HUES64 (cell line): ENCODE results near the gene CNPY4.

Experiments
- H3K27ac ChIP-seq: 2 replicates; pipeline ENCODE4 v1.7.0; 2013; ENCODE audit warnings: low read depth, low read length, inconsistent platforms
- H3K27me3 ChIP-seq: 2 replicates; pipeline ENCODE4 v1.6.1; 2013; ENCODE audit warnings: mild to moderate bottlenecking, low read length; ENCODE audit not compliant: insufficient read depth
- H3K36me3 ChIP-seq: 2 replicates; pipeline ENCODE4 v1.6.1; 2013; ENCODE audit warnings: mild to moderate bottlenecking, low read length; ENCODE audit not compliant: insufficient read depth
- H3K4me1 ChIP-seq: 2 replicates; pipeline ENCODE4 v1.6.1; 2013; ENCODE audit warnings: mild to moderate bottlenecking, low read length, moderate library complexity; ENCODE audit not compliant: insufficient read depth
- H3K4me3 ChIP-seq: 2 replicates; pipeline ENCODE4 v1.5.1; 2013; ENCODE audit warnings: mild to moderate bottlenecking, low read length, moderate library complexity
- H3K9ac ChIP-seq: 2 replicates; pipeline ENCODE4 v1.6.1; 2013; ENCODE audit warnings: mild to moderate bottlenecking, low read depth, low read length
- H3K9me3 ChIP-seq: 2 replicates; pipeline ENCODE4 v1.6.1; 2013; ENCODE audit warnings: low read depth, low read length; ENCODE audit not compliant: insufficient read depth
- WGBS: fragments of 150-250, 120-280 bp; methylation state at CpG from one replicate; pipeline ENCODE4 v1.1.7; 2013; ENCODE audit warnings: missing lambda C conversion rate; 5-methylcytosine and 5-hydroxymethylcytosine counted together

The CNPY4 gene

DNA sequence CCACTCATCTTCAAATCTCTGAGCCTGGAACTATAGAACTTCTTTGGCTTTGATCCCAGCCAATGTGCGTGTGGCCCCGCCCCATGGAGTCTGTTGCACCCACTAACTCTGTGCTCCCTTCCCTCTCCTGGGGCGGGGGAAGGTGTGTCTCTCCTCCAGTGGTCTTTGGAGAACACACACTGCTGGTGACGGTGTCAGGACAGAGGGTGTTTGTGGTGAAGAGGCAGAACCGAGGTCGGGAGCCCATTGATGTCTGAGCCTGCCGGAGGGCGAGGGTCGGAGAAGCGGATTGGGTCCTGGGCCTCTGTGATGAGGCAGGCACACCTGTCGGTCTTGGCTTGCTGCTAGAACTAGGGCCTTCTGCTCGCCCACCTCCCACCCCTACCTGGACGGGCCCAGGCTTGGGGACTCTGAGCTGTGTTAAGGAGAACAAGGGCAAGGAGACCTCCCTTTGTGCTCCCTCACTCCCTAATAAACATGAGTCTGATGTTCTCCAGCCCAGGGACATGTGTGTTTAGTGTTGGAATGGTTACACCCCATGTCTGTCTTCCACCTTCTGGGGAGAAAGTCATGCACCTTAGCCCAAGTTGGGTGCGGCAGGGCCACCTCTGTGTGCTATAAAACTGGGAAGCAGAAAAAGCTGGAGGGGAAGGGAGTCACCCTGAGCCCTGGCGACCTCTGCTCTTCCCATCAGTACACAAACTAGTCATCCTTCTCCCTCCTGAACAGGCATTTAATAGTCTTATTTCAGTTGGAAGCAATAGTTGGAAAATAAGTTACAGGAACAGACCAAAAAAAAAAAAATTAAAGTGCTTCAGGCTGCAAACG is 34.5 kb downstream of the CNPY4 start:
- WGBS: 89% methylated on average over 14 of the region's 16 CpGs
- H3K9ac ChIP-seq: no peak overlapping the region
- H3K27ac ChIP-seq: no peak overlapping the region
- H3K4me1 ChIP-seq: peaks cover 13% of the 10 kb centered on the region
- peaks cover 56% of the 10 kb centered on the region for H3K36me3 ChIP-seq
- H3K27me3 ChIP-seq: no peaks in the 10 kb centered on the region
- H3K4me3 ChIP-seq: no peak overlapping the region
- H3K9me3 ChIP-seq: no peaks in the 10 kb centered on the region

DNA sequence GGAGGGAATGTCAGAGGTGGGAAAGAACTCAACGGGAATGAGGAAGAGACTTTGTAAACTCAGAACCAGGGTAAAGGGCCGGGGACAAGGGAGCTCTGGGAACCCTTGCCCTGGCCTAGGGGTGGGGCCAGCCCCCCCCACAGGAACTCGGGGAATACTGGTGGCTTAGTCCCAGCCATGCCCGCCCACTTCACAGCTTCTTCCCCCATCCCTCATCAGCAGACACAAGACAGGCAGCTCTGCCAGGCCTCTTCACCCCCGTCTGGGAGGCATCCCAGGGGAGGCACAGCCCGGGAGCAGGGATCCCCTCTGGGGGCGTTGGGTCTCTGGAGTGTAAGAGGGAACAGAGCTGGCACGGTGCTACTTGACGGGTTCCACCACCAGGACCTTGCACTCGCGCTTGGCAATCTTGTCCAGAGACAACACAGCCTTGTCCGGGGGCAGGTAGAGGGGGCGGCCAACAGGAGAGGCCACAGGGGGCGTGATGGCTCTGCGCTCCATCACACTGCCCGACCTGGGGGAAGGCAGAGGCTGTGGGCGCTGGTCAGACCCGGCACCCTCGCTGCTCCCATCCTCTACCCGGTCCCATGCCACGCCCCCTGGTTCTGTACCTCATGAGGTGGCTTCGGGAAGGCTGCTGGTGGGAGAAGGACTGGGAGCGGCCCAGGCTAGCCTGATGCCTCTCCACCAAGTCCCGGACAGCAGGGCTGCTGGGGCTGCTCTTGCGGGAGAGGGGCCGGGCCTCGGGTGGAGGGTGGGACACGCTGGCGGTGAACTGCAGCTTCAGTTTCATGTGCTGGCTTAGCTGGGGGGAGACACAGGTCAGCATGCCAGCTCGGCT is 35.4 kb downstream of the CNPY4 start:
- H3K9ac ChIP-seq: no peak overlapping the region
- 83% methylated on average over 30 of the region's 30 CpGs for WGBS
- no peaks in the 10 kb centered on the region for H3K9me3 ChIP-seq
- H3K4me3 ChIP-seq: no peak overlapping the region
- peaks cover 15% of the 10 kb centered on the region for H3K4me1 ChIP-seq
- H3K27me3 ChIP-seq: no peaks in the 10 kb centered on the region
- H3K36me3 ChIP-seq: peaks cover 56% of the 10 kb centered on the region
- H3K27ac ChIP-seq: no peak overlapping the region

DNA sequence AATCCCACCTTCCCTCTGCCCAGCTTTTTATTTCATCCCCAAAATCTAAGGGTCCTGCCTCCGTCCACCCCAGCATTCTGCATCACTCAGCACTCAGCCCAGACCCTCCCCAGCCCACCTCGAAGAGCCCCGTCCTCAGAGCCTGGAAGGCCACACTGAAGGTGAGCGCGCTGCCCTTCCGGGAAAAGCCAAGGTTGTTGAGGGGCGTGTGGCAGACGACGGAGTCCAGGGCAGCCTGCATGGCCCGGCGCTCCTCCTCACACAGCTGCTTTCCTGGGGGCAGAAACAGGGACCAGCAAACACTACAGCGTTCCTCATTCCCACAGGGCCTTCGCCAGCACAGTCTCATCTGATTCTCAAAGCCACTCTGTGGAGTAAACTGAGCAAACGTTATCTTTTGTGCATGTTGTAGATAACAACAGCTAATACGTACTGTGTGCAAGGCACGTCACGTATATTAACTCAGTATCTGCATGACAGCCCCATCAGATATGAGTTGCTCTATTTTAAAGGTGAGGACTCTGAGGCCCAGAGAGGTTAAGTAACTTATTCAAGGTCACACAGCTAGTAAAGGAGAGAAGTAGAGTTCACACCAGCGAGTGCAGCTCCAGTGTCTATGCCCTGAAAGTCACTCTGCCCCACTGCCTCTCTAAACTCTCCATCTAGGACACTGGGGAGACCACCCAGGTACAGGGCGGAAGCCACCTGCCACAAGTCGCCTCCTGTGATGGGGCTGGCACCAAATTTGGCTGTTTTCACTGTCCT is 36.3 kb downstream of the CNPY4 start:
- Histone ChIP-seq H3K27me3 (no peaks in the 10 kb centered on the region), H3K9ac (no peak overlapping the region), H3K36me3 (peaks cover 56% of the 10 kb centered on the region), H3K4me1 (peaks cover 13% of the 10 kb centered on the region; the same call in 1 of the 2 replicates), H3K9me3 (no peaks in the 10 kb centered on the region), H3K4me3 (no peak overlapping the region), H3K27ac (no peak overlapping the region)
- 94% methylated on average over 20 of the region's 20 CpGs for WGBS

DNA sequence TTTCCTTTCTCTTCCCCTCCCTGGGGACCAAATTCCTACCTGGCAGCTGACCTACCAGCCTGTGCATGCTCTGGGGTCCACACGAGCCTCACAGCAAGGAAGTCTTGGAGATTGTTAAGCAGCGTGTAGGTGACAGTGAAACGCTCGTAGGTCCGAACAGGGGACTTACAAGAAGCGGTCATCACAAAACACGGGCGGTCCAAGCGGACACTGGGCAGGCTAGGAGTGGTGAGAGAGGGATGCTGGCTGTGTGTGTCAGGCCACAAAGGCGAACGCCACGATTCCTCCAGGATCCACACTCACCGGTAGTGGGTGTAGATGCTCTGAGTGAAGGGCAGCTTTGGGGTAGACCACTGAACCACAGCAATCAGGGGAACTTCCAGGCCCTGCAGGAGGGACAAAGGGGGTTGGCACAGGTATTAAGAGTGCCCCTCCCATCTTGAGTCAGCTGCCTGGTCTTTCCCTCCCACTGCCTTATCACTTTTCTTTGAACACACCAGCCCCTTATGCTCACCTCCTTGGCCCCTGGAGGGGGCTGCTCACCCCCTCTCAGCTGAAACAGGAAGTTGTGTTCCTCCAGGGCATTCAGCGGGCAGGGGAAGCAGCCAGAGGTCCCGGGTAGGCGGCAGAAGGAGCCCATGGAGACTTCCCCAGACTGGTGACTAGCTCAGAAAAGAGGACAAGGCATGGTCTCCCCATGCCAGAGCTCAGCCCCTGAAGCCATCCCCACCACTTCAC is 37.1 kb downstream of the CNPY4 start:
- H3K36me3 ChIP-seq: peaks cover 56% of the 10 kb centered on the region
- H3K4me1 ChIP-seq: peaks cover 13% of the 10 kb centered on the region; the same call in 1 of the 2 replicates
- H3K9ac ChIP-seq: no peak overlapping the region
- H3K27ac ChIP-seq: peak overlapping the region; percentile 10; the same call in 1 of the 2 replicates
- no peaks in the 10 kb centered on the region for H3K9me3 ChIP-seq
- H3K27me3 ChIP-seq: no peaks in the 10 kb centered on the region
- 87% methylated on average over 16 of the region's 16 CpGs for WGBS
- peak overlapping the region; percentile 80; the same call in 1 of the 2 replicates for H3K4me3 ChIP-seq

DNA sequence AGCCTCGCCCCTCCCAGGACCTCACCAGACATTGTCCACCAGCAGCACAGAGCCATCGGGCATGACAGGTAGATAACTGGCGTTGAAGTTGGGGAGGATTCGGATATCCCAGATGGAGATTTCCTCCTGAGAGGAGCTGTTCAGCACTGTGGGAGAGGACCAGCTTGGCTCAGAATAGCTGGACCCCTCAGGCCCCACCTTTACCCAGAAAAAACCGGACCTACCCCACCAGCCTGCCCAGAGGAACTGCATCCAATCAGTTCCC is 37.6 kb downstream of the CNPY4 start:
- H3K27ac ChIP-seq: peak overlapping the region; percentile 10; the same call in 1 of the 2 replicates

DNA sequence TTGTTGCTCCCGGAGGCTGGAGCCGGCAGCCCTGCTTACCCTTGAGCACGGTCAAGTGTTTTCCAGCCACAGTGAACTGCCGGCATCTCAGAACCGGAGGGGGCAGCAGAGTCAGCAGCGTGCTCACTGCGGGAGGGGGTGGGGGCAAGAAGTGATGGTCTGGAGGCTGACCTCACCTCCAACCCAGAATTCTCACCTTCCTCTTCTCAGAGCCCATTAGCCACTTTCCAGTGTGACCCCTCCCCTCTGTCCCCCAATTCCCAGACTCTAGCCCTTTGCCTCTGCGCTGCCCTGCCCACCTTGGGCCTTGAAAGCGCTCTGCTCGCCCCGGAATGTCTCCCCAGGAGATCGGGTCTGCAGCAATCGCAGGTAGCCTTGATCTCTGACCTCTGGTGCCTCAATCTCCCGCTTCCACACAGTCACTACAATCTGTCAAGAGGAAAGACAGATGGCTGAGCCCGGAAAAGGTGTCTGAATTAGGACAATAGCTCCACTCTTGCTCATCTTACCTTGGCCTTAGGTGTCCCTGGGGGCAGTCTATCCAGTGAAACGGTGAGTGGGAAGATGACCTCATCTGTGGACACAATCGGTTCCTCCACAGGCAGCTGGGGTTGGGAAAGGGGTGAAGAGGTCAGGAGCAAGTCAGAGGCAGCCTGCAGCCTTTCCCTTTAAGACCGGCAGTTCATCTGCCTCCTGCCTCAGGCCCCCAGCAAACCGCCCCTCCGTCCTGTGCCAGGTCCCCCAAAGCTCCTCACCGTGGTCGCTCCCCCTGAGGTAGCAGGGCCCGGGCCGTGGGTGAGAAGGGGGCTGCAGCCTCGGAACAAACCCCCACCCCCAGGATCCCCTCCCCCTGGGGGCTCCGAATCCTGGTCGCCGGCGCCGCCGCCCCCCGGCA is 38.1 kb downstream of the CNPY4 start:
- 12% methylated on average over 31 of the region's 32 CpGs for WGBS
- H3K4me3 ChIP-seq: peak overlapping the region; percentile 80
- peaks cover 45% of the 10 kb centered on the region for H3K36me3 ChIP-seq
- H3K27ac ChIP-seq: peak overlapping the region; percentile 82; the same call in 1 of the 2 replicates
- no peaks in the 10 kb centered on the region for H3K9me3 ChIP-seq
- H3K27me3 ChIP-seq: no peaks in the 10 kb centered on the region
- peak overlapping the region; percentile 79 for H3K9ac ChIP-seq
- peaks cover 13% of the 10 kb centered on the region; the same call in 1 of the 2 replicates for H3K4me1 ChIP-seq

More for the DNA sequence above, 37.6 kb downstream of the CNPY4 start:
- no peaks in the 10 kb centered on the region for H3K27me3 ChIP-seq
- no peak overlapping the region for H3K9ac ChIP-seq
- H3K36me3 ChIP-seq: peaks cover 51% of the 10 kb centered on the region
- peaks cover 13% of the 10 kb centered on the region; the same call in 1 of the 2 replicates for H3K4me1 ChIP-seq
- WGBS: 68% methylated on average over 5 of the region's 5 CpGs
- H3K9me3 ChIP-seq: no peaks in the 10 kb centered on the region
- peak overlapping the region; percentile 80; the same call in 1 of the 2 replicates for H3K4me3 ChIP-seq

DNA sequence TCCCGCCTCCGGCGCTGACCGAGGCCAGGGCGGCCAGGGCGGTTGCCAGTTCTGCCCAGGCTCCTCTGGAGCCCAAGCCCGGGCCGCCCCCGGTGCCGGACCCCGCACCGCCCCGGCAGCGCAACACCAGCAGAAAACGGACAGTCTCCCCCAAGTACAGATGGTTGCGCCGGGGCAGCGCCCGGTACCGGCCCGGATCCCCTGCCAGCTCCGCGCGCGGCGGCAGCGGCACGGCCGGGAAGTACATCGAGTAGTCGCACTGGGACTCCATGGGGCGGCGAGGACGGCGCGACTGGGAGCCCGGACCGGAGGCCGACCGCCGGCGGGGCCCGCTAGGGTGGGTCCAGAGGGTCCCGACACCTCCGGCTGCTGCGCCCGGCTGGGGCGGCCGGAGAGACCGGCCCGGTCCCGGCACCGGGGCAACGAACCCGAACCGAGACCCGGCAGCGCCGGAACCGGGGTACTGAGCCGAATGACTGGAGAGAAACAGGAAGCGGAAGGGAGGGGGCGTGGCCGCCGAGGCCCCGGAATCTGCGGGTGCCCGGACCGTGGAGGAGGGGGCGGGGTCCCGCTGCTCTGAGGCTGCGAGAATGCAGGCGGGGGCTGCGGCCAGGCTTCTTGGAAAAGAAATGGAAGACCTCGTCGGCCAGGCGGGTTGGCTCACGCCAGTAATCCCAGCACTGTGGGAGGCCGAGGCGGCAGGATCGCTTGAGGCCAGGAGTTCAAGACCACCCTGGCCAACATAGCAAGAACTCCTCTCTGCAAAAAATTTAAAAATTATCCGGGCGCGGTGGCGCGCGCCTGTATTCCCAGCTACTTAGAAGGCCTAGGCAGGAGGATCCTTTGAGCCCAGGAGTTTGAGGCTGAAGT is 39.0 kb downstream of the CNPY4 start, which contains the start of gene TRAPPC14:
TSS of gene TRAPPC14 (minus strand) at position 495 of the 870 bp plus-strand sequence. CDS start at position 271, 224 bp downstream.
- Histone ChIP-seq H3K9me3 (no peaks in the 10 kb centered on the region), H3K4me3 (peak within 1 kb of the TSS; percentile 80), H3K27me3 (no peaks in the 10 kb centered on the region), H3K27ac (peak within 1 kb of the TSS; percentile 82; the same call in 1 of the 2 replicates), H3K36me3 (peaks cover 37% of the 10 kb centered on the region), H3K9ac (peak within 1 kb of the TSS; percentile 79), H3K4me1 (peaks cover 13% of the 10 kb centered on the region; the same call in 1 of the 2 replicates)
- 4% methylated on average over 87 of the region's 87 CpGs for WGBS

DNA sequence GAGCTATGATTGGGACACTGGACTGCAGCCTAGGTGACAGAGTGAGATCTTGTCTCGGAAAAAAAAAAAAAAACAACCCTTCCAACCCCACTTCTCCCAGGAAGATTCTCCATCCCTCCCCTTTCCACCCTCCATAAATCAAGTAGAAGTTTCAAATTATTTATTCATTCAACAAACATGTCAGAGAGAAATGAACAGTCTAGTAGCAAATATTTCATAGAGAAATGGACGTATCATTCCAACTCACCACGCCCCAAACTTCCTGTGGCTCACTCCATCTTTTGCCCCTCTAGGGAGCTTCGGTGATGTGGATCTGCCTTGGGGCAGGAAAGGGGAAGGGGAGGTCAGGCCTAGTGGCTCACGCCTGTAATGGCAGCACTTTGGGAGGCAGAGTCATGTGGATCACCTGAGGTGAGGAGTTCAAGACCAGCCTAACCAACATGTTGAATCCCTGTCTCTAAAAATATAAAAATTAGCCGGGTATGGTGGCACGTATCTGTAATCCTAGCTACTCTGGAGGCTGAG is 39.7 kb downstream of the CNPY4 start:
- Histone ChIP-seq H3K36me3 (peaks cover 30% of the 10 kb centered on the region), H3K9ac (peak overlapping the region; percentile 52; the same call in 1 of the 2 replicates), H3K4me3 (peak overlapping the region; percentile 80), H3K9me3 (no peaks in the 10 kb centered on the region), H3K27me3 (no peaks in the 10 kb centered on the region), H3K4me1 (peaks cover 13% of the 10 kb centered on the region; the same call in 1 of the 2 replicates), H3K27ac (peak overlapping the region; percentile 68; the same call in 1 of the 2 replicates)
- 85% methylated on average over 6 of the region's 7 CpGs for WGBS

DNA sequence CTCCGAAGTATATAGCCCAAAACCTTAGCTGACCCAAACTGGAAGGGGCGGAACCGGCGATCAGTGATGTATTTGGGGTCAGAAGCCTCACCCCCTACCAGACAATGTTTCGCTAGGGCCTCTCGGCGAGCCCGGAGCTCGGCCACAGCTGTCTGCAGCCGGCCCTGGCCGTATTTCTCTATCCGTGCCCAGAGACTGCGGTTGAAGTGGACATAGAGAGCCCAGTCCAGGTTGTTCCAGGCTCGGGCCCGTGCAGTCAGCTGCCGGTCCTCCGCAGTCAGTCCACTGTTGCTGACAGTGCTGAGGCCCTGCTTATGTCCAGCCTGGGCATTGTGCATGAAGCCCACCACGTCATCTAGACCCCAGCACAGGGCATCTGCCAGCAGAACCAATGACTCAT is 40.6 kb downstream of the CNPY4 start:
- H3K27ac ChIP-seq: no peak overlapping the region
- H3K4me1 ChIP-seq: peaks cover 13% of the 10 kb centered on the region; the same call in 1 of the 2 replicates
- H3K9ac ChIP-seq: no peak overlapping the region
- no peak overlapping the region for H3K4me3 ChIP-seq
- no peaks in the 10 kb centered on the region for H3K9me3 ChIP-seq
- 95% methylated on average over 18 of the region's 18 CpGs for WGBS
- H3K36me3 ChIP-seq: peaks cover 21% of the 10 kb centered on the region
- H3K27me3 ChIP-seq: no peaks in the 10 kb centered on the region
